A673 (cell line): ENCODE measurements around the gene SFTPB. TPM values are rescaled to one million over a fixed set of nuclear protein-coding genes. Genes with fewer than 3 reads are reported as not detected.

Source experiments
- BruUV-seq: library from RNA; stranded (reverse); fragments of 400-500 nt; replicated peaks from 2 replicates; lab custom pipeline; 2021; lab: Mats Ljungman, UMichigan
- CTCF ChIA-PET: fragments of 300-600 bp; sonication (Branson Sonifier 250); formaldehyde crosslinking; loops from one replicate; lab custom pipeline; 2022; ENCODE audit warnings: antibody characterized with exemption; lab: Charles Lee
- POLR2A ChIA-PET: fragments of 300-600 bp; sonication (Branson Sonifier 250); formaldehyde crosslinking; loops from one replicate; lab custom pipeline; 2022; ENCODE audit warnings: antibody characterized with exemption; ENCODE audit not compliant: low non-redundant PET; lab: Charles Lee
- DNase-seq: peaks from one replicate; pipeline ENCODE4 v3.0.0-alpha.2; 2015; ENCODE audit warnings: low spot score
- H3K27ac ChIP-seq: fragments of 200-600 bp; sonication (generic); 2 replicates; pipeline ENCODE4 v1.5.1; 2016; ENCODE audit warnings: mixed run types, low read depth, mild to moderate bottlenecking, mixed read lengths, antibody characterized with exemption, low read length; ENCODE audit not compliant: poor library complexity, severe bottlenecking
- H3K27me3 ChIP-seq: fragments of 200-600 bp; sonication (generic); replicated peaks from 2 replicates; pipeline ENCODE4 v1.6.1; 2017; ENCODE audit warnings: mixed run types, low read depth, mild to moderate bottlenecking, mixed read lengths, antibody characterized with exemption, low read length; ENCODE audit not compliant: insufficient read depth, poor library complexity
- H3K36me3 ChIP-seq: fragments of 200-600 bp; sonication (generic); 2 replicates; pipeline ENCODE4 v1.6.1; 2016; ENCODE audit warnings: mixed run types, mild to moderate bottlenecking, mixed read lengths, antibody characterized with exemption, low read length; ENCODE audit not compliant: insufficient read depth, poor library complexity, severe bottlenecking
- H3K4me1 ChIP-seq: fragments of 200-600 bp; sonication (generic); 2 replicates; pipeline ENCODE4 v1.6.1; 2017; ENCODE audit warnings: mixed run types, mild to moderate bottlenecking, mixed read lengths, antibody characterized with exemption, low read length; ENCODE audit not compliant: insufficient read depth, poor library complexity, severe bottlenecking
- H3K4me3 ChIP-seq: fragments of 200-600 bp; sonication (generic); 2 replicates; pipeline ENCODE4 v1.5.1; 2016; ENCODE audit warnings: low read depth, mixed run types, mild to moderate bottlenecking, mixed read lengths, low read length; ENCODE audit not compliant: poor library complexity, severe bottlenecking
- H3K9me3 ChIP-seq: fragments of 200-600 bp; sonication (generic); 2 replicates; pipeline ENCODE4 v1.6.1; 2016; ENCODE audit warnings: mixed run types, low read depth, mild to moderate bottlenecking, mixed read lengths, antibody characterized with exemption, low read length; ENCODE audit not compliant: poor library complexity, severe bottlenecking
- CTCF ChIP-seq: fragments of 300-800, 200-600 bp; sonication (generic); conservative IDR thresholded peaks from 2 replicates; pipeline ENCODE4 v1.5.1; 2017; ENCODE audit warnings: low read depth, mild to moderate bottlenecking, antibody characterized with exemption, low read length, moderate library complexity, mixed read lengths
- EZH2 ChIP-seq: fragments of 200-600 bp; sonication (generic); IDR thresholded peaks from 2 replicates; pipeline ENCODE4 v1.6.1; 2017; ENCODE audit warnings: borderline replicate concordance, low read depth, mild to moderate bottlenecking, mixed read lengths, antibody characterized with exemption, low read length; ENCODE audit not compliant: poor library complexity, severe bottlenecking
- intact Hi-C: fragments of 100-400 bp; cut with micrococcal nuclease; formaldehyde crosslinking; loops from one replicate; pipeline ENCODE4 v1.10.0; 2022; ENCODE audit not compliant: unreplicated experiment
- total RNA-seq: library from RNA; stranded (reverse); gene quantifications from 2 replicates; pipeline ENCODE4 v1.2.3, GENCODE V29; 2021

The SFTPB gene
- total RNA-seq, 1 experiment from 2014 or later = not detected

- Histone ChIP-seq H3K27me3 (no peaks in the 10 kb centered on the region), H3K9me3 (no peaks in the 10 kb centered on the region), H3K36me3 (peaks cover 42% of the 10 kb centered on the region), H3K4me1 (no peaks in the 10 kb centered on the region), H3K27ac (no peak overlapping the region), H3K4me3 (no peak overlapping the region)
- ChIA-PET POLR2A (no interaction called here), CTCF (interaction anchor here (0.7 kb wide), 1 partner anchor 14 kb away, joined by 3 read pairs; no protein-coding TSS in a partner anchor)
- TF ChIP-seq EZH2 = no peak
- intact Hi-C loops = no loop called here
- BruUV-seq = no TSS peak
- DNase-seq = no peak
These were observed 15.9 kb downstream of the SFTPB start for GRCh38 chr2:85652056-85652455.

GRCh38 chr2:85651097-85651496 lies 16.9 kb downstream of the SFTPB start:
- H3K27ac ChIP-seq = no peak overlapping the region
- no peak for DNase-seq
- POLR2A ChIA-PET = no interaction called here
- no peaks in the 10 kb centered on the region for H3K9me3 ChIP-seq
- BruUV-seq = no TSS peak
- CTCF ChIA-PET = no interaction called here
- intact Hi-C loops = no loop called here
- H3K4me1 ChIP-seq = no peaks in the 10 kb centered on the region
- H3K36me3 ChIP-seq = peaks cover 51% of the 10 kb centered on the region
- H3K27me3 ChIP-seq = no peaks in the 10 kb centered on the region
- H3K4me3 ChIP-seq = no peak overlapping the region
- no peak for TF ChIP-seq CTCF
- no peak for TF ChIP-seq EZH2

- no peak for DNase-seq
- peaks cover 58% of the 10 kb centered on the region for H3K36me3 ChIP-seq
- no peaks in the 10 kb centered on the region for H3K9me3 ChIP-seq
- H3K27ac ChIP-seq = no peak overlapping the region
- no peaks in the 10 kb centered on the region for H3K4me1 ChIP-seq
- intact Hi-C loops = no loop called here
- TF ChIP-seq CTCF (no peak), EZH2 (no peak)
- H3K27me3 ChIP-seq = no peaks in the 10 kb centered on the region
- no peak overlapping the region for H3K4me3 ChIP-seq
- no TSS peak for BruUV-seq
- POLR2A ChIA-PET = no interaction called here
- CTCF ChIA-PET = no interaction called here
These were observed 17.5 kb downstream of the SFTPB start for GRCh38 chr2:85650456-85650855.
